NB4 (cell line): ENCODE results near the gene IFNA17.
A peak's percentile ranks its signal among the peaks of the same experiment; 100 is the strongest.

Experiments used
- DNase-seq: peaks from one replicate; pipeline ENCODE4 v3.0.0; 2010; ENCODE audit warnings: low read depth
- H3K4me3 ChIP-seq: one replicate; pipeline ENCODE4 v1.5.1; 2011; ENCODE audit warnings: mild to moderate bottlenecking, low read depth, low read length, moderate library complexity
- MYC ChIP-seq: IDR thresholded peaks from 2 replicates; pipeline ENCODE4 v1.6.1; 2011; ENCODE audit warnings: low read depth, low read length
- POLR2A ChIP-seq: IDR thresholded peaks from 2 replicates; pipeline ENCODE4 v1.6.1; 2011; ENCODE audit warnings: mild to moderate bottlenecking; ENCODE audit not compliant: insufficient read length; ENCODE audit errors: extremely low read depth
- TF ChIP-seq, protein P1 (sequence below): IDR thresholded peaks from 2 replicates; pipeline ENCODE4 v1.6.1; 2011; ENCODE audit warnings: low read depth, low read length
- TF ChIP-seq, protein P2 (sequence below): IDR thresholded peaks from one replicate; pipeline ENCODE4 v1.5.1; 2012; ENCODE audit warnings: low read depth, low read length

Gene IFNA17

DNA sequence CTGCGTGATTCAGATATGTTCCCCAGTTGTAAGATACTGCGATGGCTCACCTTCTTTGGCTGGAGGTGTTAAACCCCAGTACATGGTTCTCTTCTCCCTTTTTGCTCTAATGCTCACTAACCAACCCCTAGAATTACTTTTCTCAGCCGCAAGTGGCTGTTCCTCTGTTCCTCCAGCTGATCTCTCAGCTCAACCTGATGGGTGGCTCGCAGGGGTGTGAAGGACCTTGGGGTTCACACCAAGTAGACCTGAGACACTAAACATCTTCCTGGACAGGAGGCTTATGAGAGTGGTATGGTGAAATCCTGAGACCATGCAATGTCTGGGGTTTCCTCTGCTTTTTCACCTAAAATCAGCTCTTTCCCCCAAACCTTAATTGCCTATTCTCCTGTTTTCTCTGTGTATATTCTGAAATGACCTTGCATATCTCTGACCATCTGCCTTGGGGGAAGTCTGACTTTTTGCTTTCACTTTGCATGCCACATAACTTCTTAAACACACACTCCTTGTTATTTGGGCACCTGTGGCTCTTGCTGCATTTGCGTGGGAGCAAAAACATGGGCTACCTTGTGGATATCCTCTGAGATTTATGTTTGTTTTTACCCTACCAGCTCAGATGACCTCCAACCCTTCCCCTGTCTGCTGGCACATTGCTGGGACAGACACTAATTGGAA lies 27.7 kb upstream of the IFNA17 start:
- DNase-seq, result no peak
- H3K4me3 ChIP-seq, result no peak overlapping the region
- no peak for TF ChIP-seq MYC
- TF ChIP-seq POLR2A, result no peak
- TF ChIP-seq, protein P1, sequence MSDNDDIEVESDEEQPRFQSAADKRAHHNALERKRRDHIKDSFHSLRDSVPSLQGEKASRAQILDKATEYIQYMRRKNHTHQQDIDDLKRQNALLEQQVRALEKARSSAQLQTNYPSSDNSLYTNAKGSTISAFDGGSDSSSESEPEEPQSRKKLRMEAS, result no peak
- TF ChIP-seq, protein P2, sequence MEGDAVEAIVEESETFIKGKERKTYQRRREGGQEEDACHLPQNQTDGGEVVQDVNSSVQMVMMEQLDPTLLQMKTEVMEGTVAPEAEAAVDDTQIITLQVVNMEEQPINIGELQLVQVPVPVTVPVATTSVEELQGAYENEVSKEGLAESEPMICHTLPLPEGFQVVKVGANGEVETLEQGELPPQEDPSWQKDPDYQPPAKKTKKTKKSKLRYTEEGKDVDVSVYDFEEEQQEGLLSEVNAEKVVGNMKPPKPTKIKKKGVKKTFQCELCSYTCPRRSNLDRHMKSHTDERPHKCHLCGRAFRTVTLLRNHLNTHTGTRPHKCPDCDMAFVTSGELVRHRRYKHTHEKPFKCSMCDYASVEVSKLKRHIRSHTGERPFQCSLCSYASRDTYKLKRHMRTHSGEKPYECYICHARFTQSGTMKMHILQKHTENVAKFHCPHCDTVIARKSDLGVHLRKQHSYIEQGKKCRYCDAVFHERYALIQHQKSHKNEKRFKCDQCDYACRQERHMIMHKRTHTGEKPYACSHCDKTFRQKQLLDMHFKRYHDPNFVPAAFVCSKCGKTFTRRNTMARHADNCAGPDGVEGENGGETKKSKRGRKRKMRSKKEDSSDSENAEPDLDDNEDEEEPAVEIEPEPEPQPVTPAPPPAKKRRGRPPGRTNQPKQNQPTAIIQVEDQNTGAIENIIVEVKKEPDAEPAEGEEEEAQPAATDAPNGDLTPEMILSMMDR, result no peak

DNA sequence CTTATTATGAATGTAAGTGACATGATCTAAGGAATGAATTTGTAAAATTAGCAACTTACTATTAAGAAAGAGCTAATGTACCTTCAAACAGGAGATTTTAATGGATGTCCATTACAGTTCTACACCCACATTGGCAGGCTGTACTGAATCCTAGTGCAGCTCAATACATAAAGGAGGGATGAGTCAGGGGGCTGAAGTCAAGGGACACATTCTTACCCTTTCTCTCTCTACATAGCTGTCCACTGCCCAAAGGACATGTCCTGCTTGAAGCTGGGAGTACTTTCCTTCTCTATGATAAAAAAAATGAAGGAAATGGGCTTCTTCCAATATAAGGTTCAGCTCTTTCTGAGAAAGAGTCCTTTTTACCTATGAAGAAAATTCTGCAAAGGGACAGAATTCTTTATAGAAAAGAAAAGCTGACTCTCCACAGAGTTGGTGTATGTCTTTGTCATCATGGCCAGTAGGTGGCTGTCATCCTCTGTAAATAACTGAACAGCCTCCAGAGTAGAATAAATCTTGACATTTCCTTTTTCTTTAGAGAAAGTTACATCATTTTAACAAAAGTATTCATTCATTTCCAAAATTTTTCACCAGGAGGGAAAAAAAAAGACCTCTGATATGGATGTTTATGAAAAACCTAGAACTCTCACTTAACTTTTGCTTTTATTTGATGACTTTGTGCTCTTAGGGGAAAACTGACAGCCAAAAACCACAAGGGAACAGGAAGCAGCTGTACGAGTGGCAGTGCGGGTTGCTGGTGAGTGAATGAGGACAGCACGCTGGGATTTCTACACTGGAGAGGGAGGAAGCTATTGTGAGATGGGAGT lies 24.9 kb upstream of the IFNA17 start:
- H3K4me3 ChIP-seq, result no peak overlapping the region
- TF ChIP-seq, protein P2, result peak; percentile 76
- TF ChIP-seq, protein P1, result peak; percentile 42
- TF ChIP-seq MYC (peak; percentile 43), POLR2A (no peak)
- DNase-seq, result peak; percentile 88

DNA sequence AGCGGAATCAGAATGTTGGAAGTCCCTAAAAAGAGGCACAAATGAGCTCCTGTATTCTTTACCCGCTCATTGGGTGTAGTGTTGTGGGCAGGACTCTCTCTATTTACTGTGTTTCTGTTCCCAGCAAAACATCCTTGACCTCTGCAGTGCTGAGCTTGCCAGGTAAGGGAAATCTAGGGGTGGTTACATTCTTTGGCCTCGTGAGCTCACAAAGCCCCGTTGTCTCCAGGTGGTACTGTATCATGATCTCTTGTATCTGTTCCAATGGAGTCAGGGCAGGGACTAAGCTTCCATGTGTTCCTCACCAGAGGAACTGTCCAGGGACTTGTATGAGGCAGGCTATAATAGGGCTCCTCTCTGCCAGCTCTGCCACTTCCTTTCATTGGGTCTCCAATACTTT lies 23.6 kb upstream of the IFNA17 start:
- no peak overlapping the region for H3K4me3 ChIP-seq
- DNase-seq, result no peak
- TF ChIP-seq, protein P2, result no peak
- TF ChIP-seq, protein P1, result no peak
- TF ChIP-seq POLR2A, result no peak
- TF ChIP-seq MYC, result no peak

DNA sequence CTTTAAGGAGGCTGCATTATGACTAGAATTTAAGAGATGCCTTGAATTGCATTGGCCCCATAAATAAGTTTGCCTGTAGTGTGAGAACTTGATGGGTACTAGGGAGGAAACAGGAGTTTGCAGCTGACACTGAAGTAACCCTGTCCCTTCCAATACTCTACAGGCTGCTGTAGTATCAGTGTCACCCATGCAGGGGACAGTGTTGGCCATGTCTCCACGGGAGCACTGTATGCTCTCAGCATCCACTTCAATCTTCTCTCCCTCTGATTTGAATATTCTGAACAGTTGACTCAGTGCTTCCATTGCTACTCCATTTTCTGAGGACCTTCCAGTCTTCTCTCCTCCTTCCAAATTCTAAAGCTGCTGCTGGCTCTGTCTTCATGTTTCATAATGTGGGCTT lies 23.2 kb upstream of the IFNA17 start:
- H3K4me3 ChIP-seq, result no peak overlapping the region
- DNase-seq, result no peak
- TF ChIP-seq, protein P1, result no peak
- TF ChIP-seq, protein P2, result no peak
- TF ChIP-seq POLR2A (no peak), MYC (no peak)

DNA sequence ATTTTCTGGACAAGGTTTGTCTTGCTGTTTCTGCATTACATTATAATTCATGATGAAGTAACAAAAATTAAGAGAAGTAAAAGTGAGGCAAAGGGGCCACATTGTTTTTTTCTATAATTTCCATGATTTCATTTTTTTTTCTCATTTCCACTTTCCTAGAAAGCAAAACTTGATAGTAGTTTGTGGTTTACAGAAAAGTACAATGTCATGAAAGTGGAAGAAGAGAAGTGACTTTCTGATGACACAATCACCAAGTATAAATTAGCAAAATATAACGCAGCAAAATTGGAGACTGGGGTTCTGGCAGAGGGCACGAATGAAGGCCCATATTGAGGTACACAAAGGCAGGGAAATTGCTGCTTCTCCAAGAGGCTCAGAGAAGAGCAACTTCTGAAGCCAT lies 16.8 kb upstream of the IFNA17 start:
- H3K4me3 ChIP-seq, result no peak overlapping the region
- no peak for DNase-seq
- TF ChIP-seq MYC, result no peak
- TF ChIP-seq, protein P2, result no peak
- TF ChIP-seq, protein P1, result no peak
